ENCODE data around the gene RBM10.
A peak's percentile ranks its signal among the peaks of the same experiment; 100 is the strongest.

The RBM10 gene

DNA sequence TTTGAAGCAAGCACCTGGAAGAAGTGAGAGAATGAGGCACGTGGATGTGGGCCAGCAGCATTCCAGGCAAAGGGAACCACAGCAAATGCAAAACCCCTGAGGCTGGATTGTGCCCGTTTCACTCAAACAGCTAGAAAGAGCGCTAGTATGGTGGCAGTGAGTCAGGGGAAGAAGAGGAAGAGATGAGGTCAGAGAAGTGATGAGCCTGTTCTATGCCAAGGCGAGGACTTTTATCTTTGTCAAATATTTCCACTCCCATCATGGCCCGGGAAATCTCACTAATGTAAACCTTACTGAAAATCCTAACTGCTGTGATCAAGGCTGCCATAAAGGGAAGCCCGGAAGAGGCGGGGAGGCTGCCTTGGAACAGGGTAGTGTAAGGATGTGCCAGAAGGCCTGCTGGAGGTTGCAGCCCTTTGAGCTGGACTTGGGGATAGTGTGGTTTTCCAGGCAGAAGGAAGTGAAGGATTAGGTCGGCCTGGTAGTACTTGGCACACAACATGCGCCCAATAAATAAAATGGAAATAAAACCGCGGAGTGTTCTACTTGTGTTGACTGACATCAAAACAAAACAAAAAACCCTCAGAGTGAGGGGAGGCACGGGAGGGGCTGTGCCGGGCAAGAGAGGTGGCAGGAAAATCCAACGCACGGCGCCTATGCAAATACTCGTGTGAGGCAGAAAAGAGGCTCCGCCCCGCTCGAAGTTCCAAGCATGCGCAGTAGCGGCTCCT lies 72.3 kb downstream of the RBM10 start:
- H3K9ac ChIP-seq (ENCODE audit: low read depth, low read length), result peak overlapping the region; percentile 69; the same call in 1 of the 2 replicates
- H3K27me3 ChIP-seq (ENCODE audit: insufficient read depth, low read length), result no peaks in the 10 kb centered on the region
- H3K4me1 ChIP-seq (ENCODE audit: insufficient read depth, low read length), result no peaks in the 10 kb centered on the region; the same call in 1 of the 2 replicates
- no peak overlapping the region for H3K27ac ChIP-seq (ENCODE audit: low read length)
- H3K9me3 ChIP-seq (ENCODE audit: insufficient read depth, low read depth, low read length), result no peaks in the 10 kb centered on the region
- H3K36me3 ChIP-seq (ENCODE audit: insufficient read depth, low read depth, low read length), result peaks cover 53% of the 10 kb centered on the region
- peak overlapping the region; percentile 64 for H3K4me3 ChIP-seq (ENCODE audit: low read length)

DNA sequence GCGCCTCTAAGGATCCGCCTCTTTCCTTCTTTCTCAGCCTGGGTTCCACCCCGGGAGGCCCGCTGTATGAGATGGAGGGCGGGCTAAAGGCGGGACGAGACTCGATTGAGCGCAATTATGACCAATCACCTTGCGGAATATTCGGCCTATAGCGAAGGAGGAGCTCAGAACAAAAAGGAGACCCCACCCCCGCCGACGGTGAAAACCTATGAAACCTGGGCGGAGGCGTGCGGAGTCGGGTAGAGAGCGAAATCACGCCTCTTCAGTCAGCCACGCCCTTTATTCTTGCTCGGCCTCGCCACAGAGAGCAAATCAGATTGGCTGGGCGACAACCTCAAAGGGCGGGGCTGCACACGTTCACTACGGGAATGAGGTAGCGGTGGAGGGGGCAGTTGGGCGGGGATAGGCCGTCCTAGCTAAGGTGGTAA lies 72.8 kb downstream of the RBM10 start:
- H3K27me3 ChIP-seq (ENCODE audit: insufficient read depth, low read length), result no peaks in the 10 kb centered on the region
- H3K9ac ChIP-seq (ENCODE audit: low read depth, low read length), result peak overlapping the region; percentile 97
- peak overlapping the region; percentile 76 for H3K27ac ChIP-seq (ENCODE audit: low read length)
- H3K36me3 ChIP-seq (ENCODE audit: insufficient read depth, low read depth, low read length), result peaks cover 48% of the 10 kb centered on the region
- no peaks in the 10 kb centered on the region; the same call in 1 of the 2 replicates for H3K4me1 ChIP-seq (ENCODE audit: insufficient read depth, low read length)
- peak overlapping the region; percentile 93 for H3K4me3 ChIP-seq (ENCODE audit: low read length)
- no peaks in the 10 kb centered on the region for H3K9me3 ChIP-seq (ENCODE audit: insufficient read depth, low read depth, low read length)

- H3K27me3 ChIP-seq (ENCODE audit: insufficient read depth, low read length), result no peaks in the 10 kb centered on the region
- peak within 1 kb of the TSS; percentile 97 for H3K9ac ChIP-seq (ENCODE audit: low read depth, low read length)
- H3K4me1 ChIP-seq (ENCODE audit: insufficient read depth, low read length), result no peaks in the 10 kb centered on the region; the same call in 1 of the 2 replicates
- H3K9me3 ChIP-seq (ENCODE audit: insufficient read depth, low read depth, low read length), result no peaks in the 10 kb centered on the region
- H3K36me3 ChIP-seq (ENCODE audit: insufficient read depth, low read depth, low read length), result peaks cover 47% of the 10 kb centered on the region
- peak within 1 kb of the TSS; percentile 76 for H3K27ac ChIP-seq (ENCODE audit: low read length)
- peak within 1 kb of the TSS; percentile 93 for H3K4me3 ChIP-seq (ENCODE audit: low read length)
Observed at GRCh38 chrX:47218280-47218919, 73.4 kb downstream of the RBM10 start, which contains the start of gene CDK16. Gene CDK16 (plus strand): TSS chrX:47218681. CDS start chrX:47223558, 4,877 bp downstream.

DNA sequence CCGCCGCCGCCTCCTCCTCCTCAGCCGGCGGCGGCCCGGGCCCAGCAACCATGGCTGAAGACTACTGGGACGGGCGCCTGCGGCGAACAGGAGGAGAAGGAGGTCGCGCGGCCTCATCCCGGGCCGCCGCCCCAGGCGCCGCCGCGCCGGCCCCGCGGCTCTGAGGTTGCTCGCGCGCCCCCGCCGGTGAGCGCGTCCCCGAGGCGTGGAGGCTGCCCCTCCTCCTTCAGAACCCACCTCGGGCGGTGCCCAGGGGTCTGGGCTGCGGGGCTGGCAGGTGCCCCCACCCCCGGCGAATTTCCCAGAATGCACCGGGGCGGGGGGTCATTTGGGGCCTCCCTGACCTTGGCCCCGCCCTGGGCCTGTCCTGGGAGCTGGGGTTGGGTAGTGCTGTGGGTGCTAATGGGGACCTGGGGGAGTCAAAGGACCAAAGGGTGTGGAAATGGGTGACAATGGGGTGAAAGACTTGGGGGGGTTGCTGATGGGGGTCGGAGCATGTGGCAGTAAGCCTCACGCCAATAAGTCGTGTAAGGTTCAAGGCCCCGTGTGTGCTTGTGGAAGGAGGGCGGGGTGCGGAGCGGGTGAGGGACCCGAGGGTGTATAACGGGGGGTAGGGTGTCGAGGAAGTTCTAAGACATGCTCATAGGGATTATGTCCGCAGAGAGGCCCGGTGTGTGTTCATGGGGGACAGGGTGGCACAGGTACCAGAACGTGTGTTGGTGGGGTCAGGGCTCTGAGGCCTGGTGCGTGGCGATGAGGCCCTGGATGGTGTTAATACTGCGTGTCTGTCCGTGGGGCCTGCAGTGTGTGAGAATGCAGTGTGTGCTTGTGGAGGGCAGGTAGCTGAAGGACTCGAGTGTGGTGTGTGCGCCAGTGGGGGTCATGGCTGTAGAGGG lies 74.1 kb downstream of the RBM10 start:
- peak overlapping the region; percentile 97; the same call in 1 of the 2 replicates for H3K9ac ChIP-seq (ENCODE audit: low read depth, low read length)
- H3K9me3 ChIP-seq (ENCODE audit: insufficient read depth, low read depth, low read length), result no peaks in the 10 kb centered on the region
- peak overlapping the region; percentile 93 for H3K4me3 ChIP-seq (ENCODE audit: low read length)
- no peaks in the 10 kb centered on the region for H3K27me3 ChIP-seq (ENCODE audit: insufficient read depth, low read length)
- H3K4me1 ChIP-seq (ENCODE audit: insufficient read depth, low read length), result no peaks in the 10 kb centered on the region; the same call in 1 of the 2 replicates
- H3K27ac ChIP-seq (ENCODE audit: low read length), result peak overlapping the region; percentile 76
- peaks cover 47% of the 10 kb centered on the region for H3K36me3 ChIP-seq (ENCODE audit: insufficient read depth, low read depth, low read length)

GRCh38 chrX:47221756-47222155 lies 76.7 kb downstream of the RBM10 start:
- peaks cover 48% of the 10 kb centered on the region for H3K36me3 ChIP-seq (ENCODE audit: insufficient read depth, low read depth, low read length)
- H3K9me3 ChIP-seq (ENCODE audit: insufficient read depth, low read depth, low read length), result no peaks in the 10 kb centered on the region
- no peak overlapping the region for H3K9ac ChIP-seq (ENCODE audit: low read depth, low read length)
- no peak overlapping the region for H3K4me3 ChIP-seq (ENCODE audit: low read length)
- no peaks in the 10 kb centered on the region; the same call in 1 of the 2 replicates for H3K4me1 ChIP-seq (ENCODE audit: insufficient read depth, low read length)
- no peaks in the 10 kb centered on the region for H3K27me3 ChIP-seq (ENCODE audit: insufficient read depth, low read length)
- no peak overlapping the region for H3K27ac ChIP-seq (ENCODE audit: low read length)

DNA sequence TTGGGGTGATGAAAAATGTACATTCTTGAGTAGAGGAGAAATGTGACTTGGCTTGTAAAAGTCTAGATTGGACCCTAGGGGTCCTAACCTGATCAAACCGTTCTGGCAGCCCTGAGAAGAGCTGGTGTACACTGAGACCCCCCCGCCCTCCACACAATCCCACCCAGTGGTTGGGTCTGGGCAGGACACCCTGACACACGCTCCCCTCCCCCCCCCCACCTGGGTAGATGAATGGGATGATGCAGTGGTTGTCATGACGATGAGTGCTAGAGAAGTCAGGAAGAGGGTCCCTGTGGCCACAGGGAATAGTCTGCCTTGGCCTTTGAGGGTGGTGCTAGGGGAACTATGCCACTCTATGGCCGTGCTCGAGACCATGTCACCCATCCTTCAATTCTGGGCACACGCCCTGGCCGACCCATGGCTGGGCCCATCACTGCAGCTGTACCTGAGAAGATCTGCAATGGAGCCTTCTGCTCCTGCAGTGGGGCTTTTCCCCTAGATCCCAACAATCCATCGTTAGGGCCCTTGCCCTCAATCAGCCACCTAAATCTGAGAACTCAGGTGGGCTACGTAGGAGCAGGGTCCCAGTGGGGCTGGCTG lies 77.8 kb downstream of the RBM10 start:
- H3K27ac ChIP-seq (ENCODE audit: low read length), result no peak overlapping the region
- H3K27me3 ChIP-seq (ENCODE audit: insufficient read depth, low read length), result no peaks in the 10 kb centered on the region
- H3K4me1 ChIP-seq (ENCODE audit: insufficient read depth, low read length), result no peaks in the 10 kb centered on the region
- H3K4me3 ChIP-seq (ENCODE audit: low read length), result no peak overlapping the region
- no peak overlapping the region for H3K9ac ChIP-seq (ENCODE audit: low read depth, low read length)
- peaks cover 57% of the 10 kb centered on the region for H3K36me3 ChIP-seq (ENCODE audit: insufficient read depth, low read depth, low read length)
- no peaks in the 10 kb centered on the region for H3K9me3 ChIP-seq (ENCODE audit: insufficient read depth, low read depth, low read length)

- peaks cover 64% of the 10 kb centered on the region for H3K36me3 ChIP-seq (ENCODE audit: insufficient read depth, low read depth, low read length)
Observed at GRCh38 chrX:47223476-47224250, 78.6 kb downstream of the RBM10 start.

GRCh38 chrX:47224266-47224895 lies 79.4 kb downstream of the RBM10 start:
- Histone ChIP-seq H3K9ac (ENCODE audit: low read depth, low read length) (no peak overlapping the region), H3K27ac (ENCODE audit: low read length) (no peak overlapping the region), H3K27me3 (ENCODE audit: insufficient read depth, low read length) (no peaks in the 10 kb centered on the region), H3K4me3 (ENCODE audit: low read length) (no peak overlapping the region), H3K9me3 (ENCODE audit: insufficient read depth, low read depth, low read length) (no peaks in the 10 kb centered on the region), H3K36me3 (ENCODE audit: insufficient read depth, low read depth, low read length) (peaks cover 66% of the 10 kb centered on the region), H3K4me1 (ENCODE audit: insufficient read depth, low read length) (no peaks in the 10 kb centered on the region)

More at GRCh38 chrX:47223476-47224250, 78.6 kb downstream of the RBM10 start:
- Histone ChIP-seq H3K4me3 (ENCODE audit: low read length) (no peak overlapping the region), H3K27me3 (ENCODE audit: insufficient read depth, low read length) (no peaks in the 10 kb centered on the region), H3K27ac (ENCODE audit: low read length) (no peak overlapping the region), H3K9ac (ENCODE audit: low read depth, low read length) (no peak overlapping the region), H3K4me1 (ENCODE audit: insufficient read depth, low read length) (no peaks in the 10 kb centered on the region), H3K9me3 (ENCODE audit: insufficient read depth, low read depth, low read length) (no peaks in the 10 kb centered on the region)

DNA sequence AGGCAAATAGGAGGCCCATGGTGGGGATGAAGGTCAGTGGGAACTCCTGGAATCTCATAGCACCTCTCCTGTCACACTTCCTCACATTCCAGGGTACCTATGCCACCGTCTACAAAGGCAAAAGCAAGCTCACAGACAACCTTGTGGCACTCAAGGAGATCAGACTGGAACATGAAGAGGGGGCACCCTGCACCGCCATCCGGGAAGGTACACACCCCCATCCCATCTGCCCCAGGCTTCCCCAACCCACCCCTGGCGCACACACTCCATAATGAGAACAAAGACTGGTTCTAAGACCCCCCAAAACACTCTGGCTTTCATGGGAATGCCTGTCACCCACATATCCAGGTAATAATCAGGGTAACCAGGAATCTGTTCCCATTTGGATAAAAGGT lies 79.9 kb downstream of the RBM10 start:
- no peak overlapping the region for H3K9ac ChIP-seq (ENCODE audit: low read depth, low read length)
- H3K4me1 ChIP-seq (ENCODE audit: insufficient read depth, low read length), result no peaks in the 10 kb centered on the region
- H3K36me3 ChIP-seq (ENCODE audit: insufficient read depth, low read depth, low read length), result peaks cover 66% of the 10 kb centered on the region
- no peak overlapping the region for H3K4me3 ChIP-seq (ENCODE audit: low read length)
- H3K9me3 ChIP-seq (ENCODE audit: insufficient read depth, low read depth, low read length), result no peaks in the 10 kb centered on the region
- no peak overlapping the region for H3K27ac ChIP-seq (ENCODE audit: low read length)
- H3K27me3 ChIP-seq (ENCODE audit: insufficient read depth, low read length), result no peaks in the 10 kb centered on the region

GRCh38 chrX:47226071-47226470 lies 81.0 kb downstream of the RBM10 start:
- H3K36me3 ChIP-seq (ENCODE audit: insufficient read depth, low read depth, low read length), result peaks cover 61% of the 10 kb centered on the region
- H3K27ac ChIP-seq (ENCODE audit: low read length), result no peak overlapping the region
- no peaks in the 10 kb centered on the region for H3K4me1 ChIP-seq (ENCODE audit: insufficient read depth, low read length)
- no peaks in the 10 kb centered on the region for H3K9me3 ChIP-seq (ENCODE audit: insufficient read depth, low read depth, low read length)
- no peak overlapping the region for H3K9ac ChIP-seq (ENCODE audit: low read depth, low read length)
- H3K4me3 ChIP-seq (ENCODE audit: low read length), result no peak overlapping the region
- H3K27me3 ChIP-seq (ENCODE audit: insufficient read depth, low read length), result no peaks in the 10 kb centered on the region

Data from iPS-20b (cell line).